Left lung (tissue), 10 donors: Measurements from ENCODE around the gene ABCG1. TPM values are rescaled to one million over a fixed set of nuclear protein-coding genes. Genes with fewer than 3 reads are reported as not detected.

ENCODE experiments used
- ATAC-seq: fragments of 200-7000 bp; cut with Tn5 transposase; one replicate; pipeline ENCODE4 v1.9.1; 2020; ENCODE audit warnings: moderate library complexity
- DNase-seq, 4 donors: peaks; one replicate each; pipeline ENCODE4 v3.0.0-alpha.2; 2013 to 2020
- H3K27ac ChIP-seq, 2 donors: fragments of 200-600 bp; sonication (generic) in 1 of 2; one replicate each; pipeline versions ENCODE4 v1.5.0 to v1.8.0; 2020 to 2021
- H3K27me3 ChIP-seq, 2 donors: fragments of 200-600 bp; sonication (generic) in 1 of 2; one replicate each; pipeline versions ENCODE4 v1.5.0 to v1.8.0; 2020 to 2021
- H3K36me3 ChIP-seq, 2 donors: fragments of 200-600 bp; sonication (generic) in 1 of 2; one replicate each; pipeline versions ENCODE4 v1.5.0 to v1.8.0; 2020 to 2021
- H3K4me1 ChIP-seq, 2 donors: fragments of 200-600 bp; one replicate each; pipeline ENCODE4 v1.8.0; 2021
- H3K4me3 ChIP-seq, 2 donors: fragments of 200-600 bp; sonication (generic) in 1 of 2; one replicate each; pipeline versions ENCODE4 v1.5.0 to v1.8.0; 2020 to 2021; ENCODE audit warnings: mild to moderate bottlenecking in 1 of 2
- H3K9me3 ChIP-seq, 2 donors: fragments of 200-600 bp; sonication (generic) in 1 of 2; one replicate each; pipeline versions ENCODE4 v1.5.0 to v1.8.0; 2020 to 2021
- intact Hi-C, 2 donors: fragments of 100-400 bp; cut with DNase I; formaldehyde crosslinking; loops; one replicate each; pipeline versions ENCODE4 v1.11.2 to v1.14.2; 2022
- polyA plus RNA-seq, 6 donors: library from polyadenylated mRNA; unstranded; fragments of 120-200 nt; gene quantifications; one replicate each; pipeline ENCODE4 v1.2.1, GENCODE V29; 2013; ENCODE audit not compliant: insufficient read length in 6 of 6
- total RNA-seq, 2 donors: library from RNA; stranded (reverse); fragmentation: NEBNext Ultra II Directional; extraction: Animal tissue kit (Norgen Biotek cat#: 25700); gene quantifications; one replicate each; pipeline ENCODE4 v1.2.1, GENCODE V29; 2021
- TF ChIP-seq, protein P1 (sequence below), 2 donors: fragments of 200-600 bp; sonication (generic) in 1 of 2; IDR thresholded peaks; one replicate each; pipeline versions ENCODE4 v1.5.0 to v1.8.0; 2021; ENCODE audit warnings: antibody characterized with exemption in 2 of 2
- donor health status: DM: no; HTN: yes; CAD: no.
- donor health status: DM: no; HTN: no; CAD: no.

ABCG1 gene
- total and polyA plus RNA-seq, 8 donors = 6.8 to 53.8 (median 10.5) TPM

DNA sequence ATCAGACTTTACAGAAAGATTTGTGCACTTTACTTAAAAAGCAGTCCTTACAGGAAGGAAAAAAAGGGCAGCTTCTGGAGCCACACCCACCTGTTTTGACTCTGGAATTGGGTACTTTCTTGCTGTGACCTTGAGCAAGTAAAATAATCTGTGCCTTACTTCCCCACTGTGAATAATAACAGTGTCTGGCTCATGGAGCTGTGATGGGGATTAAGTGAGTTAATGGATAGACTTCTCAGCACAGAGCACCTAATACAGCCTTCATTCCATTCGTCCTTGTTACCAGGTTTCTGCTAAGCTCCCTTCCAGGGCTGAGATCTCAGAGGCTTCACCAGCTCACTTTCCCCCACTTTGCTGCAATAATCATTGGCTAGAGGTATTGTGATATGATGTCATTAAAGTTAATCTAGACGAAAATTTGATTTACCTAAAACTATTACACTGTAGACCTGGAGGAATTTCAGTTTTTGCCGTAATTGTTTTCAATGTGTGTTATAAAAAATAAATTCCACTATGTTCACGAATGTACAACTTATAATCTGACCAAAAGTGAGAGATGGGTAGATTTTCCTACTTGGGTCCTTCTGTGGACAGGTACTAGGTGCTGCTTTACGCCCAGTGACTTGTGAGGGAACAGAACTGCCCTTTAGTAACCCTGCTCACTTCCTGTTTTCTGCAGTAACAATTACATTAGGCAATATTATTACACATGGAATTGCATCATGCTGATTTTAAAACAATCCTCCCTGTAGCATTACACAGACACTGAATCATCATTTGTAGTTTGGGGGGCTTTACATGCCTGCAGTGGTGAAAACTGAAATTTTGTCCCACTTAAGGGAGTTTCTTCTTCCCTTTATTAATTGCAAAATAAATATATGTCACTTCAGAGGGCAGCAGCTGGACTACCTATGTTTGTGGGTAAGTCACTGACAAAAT, 19.7 kb upstream of the ABCG1 start:
- TF ChIP-seq, protein P1, sequence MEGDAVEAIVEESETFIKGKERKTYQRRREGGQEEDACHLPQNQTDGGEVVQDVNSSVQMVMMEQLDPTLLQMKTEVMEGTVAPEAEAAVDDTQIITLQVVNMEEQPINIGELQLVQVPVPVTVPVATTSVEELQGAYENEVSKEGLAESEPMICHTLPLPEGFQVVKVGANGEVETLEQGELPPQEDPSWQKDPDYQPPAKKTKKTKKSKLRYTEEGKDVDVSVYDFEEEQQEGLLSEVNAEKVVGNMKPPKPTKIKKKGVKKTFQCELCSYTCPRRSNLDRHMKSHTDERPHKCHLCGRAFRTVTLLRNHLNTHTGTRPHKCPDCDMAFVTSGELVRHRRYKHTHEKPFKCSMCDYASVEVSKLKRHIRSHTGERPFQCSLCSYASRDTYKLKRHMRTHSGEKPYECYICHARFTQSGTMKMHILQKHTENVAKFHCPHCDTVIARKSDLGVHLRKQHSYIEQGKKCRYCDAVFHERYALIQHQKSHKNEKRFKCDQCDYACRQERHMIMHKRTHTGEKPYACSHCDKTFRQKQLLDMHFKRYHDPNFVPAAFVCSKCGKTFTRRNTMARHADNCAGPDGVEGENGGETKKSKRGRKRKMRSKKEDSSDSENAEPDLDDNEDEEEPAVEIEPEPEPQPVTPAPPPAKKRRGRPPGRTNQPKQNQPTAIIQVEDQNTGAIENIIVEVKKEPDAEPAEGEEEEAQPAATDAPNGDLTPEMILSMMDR (IDR thresholded peaks at IDR 0.05) = no peak
- peak in 1 of 4 donors; percentile 62 for DNase-seq
- no peaks in the 10 kb centered on the region for H3K9me3 ChIP-seq
- H3K4me1 ChIP-seq = peaks cover 13 to 43% of the 10 kb centered on the region in 2 donors
- no peak overlapping the region for H3K4me3 ChIP-seq
- no peaks in the 10 kb centered on the region for H3K36me3 ChIP-seq
- H3K27me3 ChIP-seq = no peaks in the 10 kb centered on the region
- H3K27ac ChIP-seq = peak overlapping the region; percentile 21 to 49
- intact Hi-C loops = no loop called here
- peak; percentile 89 for ATAC-seq

DNA sequence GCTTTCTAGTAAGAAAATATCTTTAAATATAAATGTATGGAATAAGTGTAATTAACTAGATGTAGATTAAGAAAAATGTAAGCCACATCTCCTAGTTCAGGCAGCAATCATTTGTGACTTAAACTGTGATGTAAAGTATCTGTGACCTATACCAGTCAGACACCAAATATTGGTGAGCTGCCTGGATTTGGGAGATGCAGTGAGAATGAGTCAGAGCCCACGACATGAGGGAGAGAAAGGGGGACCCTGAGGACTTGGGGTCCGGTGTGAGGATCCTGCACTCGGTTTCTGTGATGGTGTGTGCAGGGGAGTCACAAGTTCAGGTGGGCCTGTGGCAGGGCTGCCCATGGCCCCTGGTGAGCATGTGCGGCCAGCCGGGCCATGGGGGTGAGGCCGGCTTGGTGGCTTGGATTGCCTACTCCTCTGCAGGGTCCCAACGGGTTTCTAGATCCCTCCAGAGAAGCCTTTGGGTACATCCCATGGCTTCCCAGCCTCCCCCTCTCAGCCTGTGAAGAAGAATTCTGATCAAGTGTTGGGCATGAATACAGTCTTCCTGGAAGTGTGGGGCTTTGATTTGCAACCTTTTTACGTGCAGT, 19.0 kb upstream of the ABCG1 start:
- H3K27me3 ChIP-seq = no peaks in the 10 kb centered on the region
- DNase-seq (no peak), ATAC-seq (peak; percentile 7)
- TF ChIP-seq, protein P1 (IDR thresholded peaks at IDR 0.05) = no peak
- H3K4me1 ChIP-seq = peaks cover 13 to 35% of the 10 kb centered on the region in 2 donors
- no peak overlapping the region for H3K27ac ChIP-seq
- intact Hi-C loops = no loop called here
- H3K36me3 ChIP-seq = no peaks in the 10 kb centered on the region
- no peak overlapping the region for H3K4me3 ChIP-seq
- H3K9me3 ChIP-seq = no peaks in the 10 kb centered on the region

DNA sequence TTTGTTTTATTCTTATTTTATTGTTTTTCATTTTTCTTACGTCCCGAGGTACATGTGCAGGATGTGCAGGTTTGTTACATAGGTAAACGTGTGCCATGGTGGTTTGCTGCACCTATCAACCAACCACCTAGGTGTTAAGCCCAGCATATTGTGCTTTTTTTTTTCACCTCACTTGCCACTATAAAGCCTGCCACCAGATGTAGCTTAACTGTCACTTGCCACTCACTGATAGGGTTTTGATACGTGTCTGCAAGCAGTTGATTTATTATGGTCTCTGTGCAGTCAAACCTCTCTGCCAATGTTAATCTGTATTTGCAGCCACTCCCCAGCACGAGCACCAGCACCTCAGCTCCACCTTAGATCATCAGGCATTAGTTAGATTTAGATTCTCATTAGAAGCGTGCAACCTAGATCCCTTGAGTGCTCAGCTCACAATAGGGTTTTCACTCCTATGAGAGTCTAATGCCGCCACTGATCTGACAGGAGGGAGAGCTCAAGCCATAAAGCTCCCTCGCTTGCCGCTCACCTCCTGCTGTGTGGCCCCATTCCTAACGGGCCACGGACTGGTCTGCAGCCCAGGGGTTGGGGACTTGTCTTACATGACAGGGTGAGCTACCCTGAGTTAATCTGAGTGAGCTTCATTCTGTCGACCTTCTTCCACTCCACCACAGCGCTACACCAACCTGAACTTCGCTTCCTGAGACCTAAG, 17.9 kb upstream of the ABCG1 start:
- no peaks in the 10 kb centered on the region for H3K36me3 ChIP-seq
- no peaks in the 10 kb centered on the region for H3K9me3 ChIP-seq
- H3K27me3 ChIP-seq = no peaks in the 10 kb centered on the region
- ATAC-seq (no peak), DNase-seq (no peak)
- H3K4me3 ChIP-seq = no peak overlapping the region
- no peak overlapping the region for H3K27ac ChIP-seq
- peaks cover 13 to 26% of the 10 kb centered on the region in 2 donors for H3K4me1 ChIP-seq
- TF ChIP-seq, protein P1 (IDR thresholded peaks at IDR 0.05) = no peak
- intact Hi-C loops = no loop called here

- no peaks in the 10 kb centered on the region for H3K9me3 ChIP-seq
- no peak for DNase-seq
- H3K4me3 ChIP-seq = no peak overlapping the region
- no peaks in the 10 kb centered on the region for H3K27me3 ChIP-seq
- no peaks in the 10 kb centered on the region for H3K36me3 ChIP-seq
- peaks cover 13 to 26% of the 10 kb centered on the region in 2 donors for H3K4me1 ChIP-seq
- ATAC-seq = no peak
- TF ChIP-seq, protein P1 (IDR thresholded peaks at IDR 0.05) = no peak
- no peak overlapping the region for H3K27ac ChIP-seq
- intact Hi-C loops = no loop called here
Observed at GRCh38 chr21:42201615-42202161, 17.3 kb upstream of the ABCG1 start.
